ENCODE measurements around the gene UGT1A6.
"Not testable (repeated sequence)": the region's sequence is repeated elsewhere in the genome, so short reads cannot be mapped to it uniquely, and the experiment has no call there.

UGT1A6 gene

GRCh38 chr2:233692648-233693047 is at the start of gene UGT1A6:
UGT1A6 (plus strand) TSS chr2:233692890; CDS start chr2:233693005, 115 bp downstream.
- no peak for DNase-seq (ENCODE audit: low read depth, low spot score)
- peak within 1 kb of the TSS; percentile 80 for H3K27ac ChIP-seq

GRCh38 chr2:233643128-233643527 is 49.6 kb upstream of the UGT1A6 start:
- DNase-seq (ENCODE audit: low read depth, low spot score) = no peak
- H3K27ac ChIP-seq = no peak overlapping the region

- not testable (repeated sequence) for DNase-seq (ENCODE audit: low read depth, low spot score); H3K27ac ChIP-seq
These were observed 46.7 kb upstream of the UGT1A6 start for GRCh38 chr2:233646033-233646432.

- no peak overlapping the region for H3K27ac ChIP-seq
- no peak for DNase-seq (ENCODE audit: low read depth, low spot score)
These were observed 41.7 kb upstream of the UGT1A6 start for GRCh38 chr2:233650981-233651380.

GRCh38 chr2:233651430-233651829 is 41.3 kb upstream of the UGT1A6 start:
- DNase-seq (ENCODE audit: low read depth, low spot score) = no peak
- H3K27ac ChIP-seq = no peak overlapping the region

- H3K27ac ChIP-seq = no peak overlapping the region
- DNase-seq (ENCODE audit: low read depth, low spot score) = no peak
These were observed 38.2 kb upstream of the UGT1A6 start for GRCh38 chr2:233654501-233654900.

GRCh38 chr2:233655043-233655442 is 37.6 kb upstream of the UGT1A6 start:
- no peak for DNase-seq (ENCODE audit: low read depth, low spot score)
- H3K27ac ChIP-seq = no peak overlapping the region

- not testable (repeated sequence) for DNase-seq (ENCODE audit: low read depth, low spot score); H3K27ac ChIP-seq
These were observed 36.7 kb upstream of the UGT1A6 start for GRCh38 chr2:233655943-233656342.

GRCh38 chr2:233656443-233656842 is 36.2 kb upstream of the UGT1A6 start:
- no peak overlapping the region for H3K27ac ChIP-seq
- DNase-seq (ENCODE audit: low read depth, low spot score) = no peak

- no peak for DNase-seq (ENCODE audit: low read depth, low spot score)
- H3K27ac ChIP-seq = no peak overlapping the region
These were observed 34.1 kb upstream of the UGT1A6 start for GRCh38 chr2:233658610-233659009.

- H3K27ac ChIP-seq = no peak overlapping the region
- no peak for DNase-seq (ENCODE audit: low read depth, low spot score)
These were observed 28.8 kb upstream of the UGT1A6 start for GRCh38 chr2:233663911-233664310.

- H3K27ac ChIP-seq = no peak overlapping the region
- DNase-seq (ENCODE audit: low read depth, low spot score) = no peak
These were observed 24.0 kb upstream of the UGT1A6 start for GRCh38 chr2:233668605-233669260.

GRCh38 chr2:233671290-233672161 is 21.2 kb upstream of the UGT1A6 start, which contains the start of gene UGT1A9:
UGT1A9 (plus strand) TSS chr2:233671898; CDS start chr2:233671935, 37 bp downstream.
- no peak within 1 kb of the TSS for H3K27ac ChIP-seq

GRCh38 chr2:233672886-233673285 is 19.8 kb upstream of the UGT1A6 start:
- no peak overlapping the region for H3K27ac ChIP-seq
- DNase-seq (ENCODE audit: low read depth, low spot score) = no peak

More at GRCh38 chr2:233671290-233672161, 21.2 kb upstream of the UGT1A6 start, which contains the start of gene UGT1A9:
- DNase-seq (ENCODE audit: low read depth, low spot score) = no peak

GRCh38 chr2:233673896-233674295 is 18.8 kb upstream of the UGT1A6 start:
- no peak for DNase-seq (ENCODE audit: low read depth, low spot score)
- no peak overlapping the region for H3K27ac ChIP-seq

- no peak overlapping the region for H3K27ac ChIP-seq
- no peak for DNase-seq (ENCODE audit: low read depth, low spot score)
These were observed 18.4 kb upstream of the UGT1A6 start for GRCh38 chr2:233674314-233674713.

GRCh38 chr2:233674995-233675394 is 17.7 kb upstream of the UGT1A6 start:
- no peak for DNase-seq (ENCODE audit: low read depth, low spot score)
- no peak overlapping the region for H3K27ac ChIP-seq

GRCh38 chr2:233676046-233676445 is 16.6 kb upstream of the UGT1A6 start:
- H3K27ac ChIP-seq = no peak overlapping the region
- no peak for DNase-seq (ENCODE audit: low read depth, low spot score)

- H3K27ac ChIP-seq = no peak overlapping the region
- no peak for DNase-seq (ENCODE audit: low read depth, low spot score)
These were observed 13.5 kb upstream of the UGT1A6 start for GRCh38 chr2:233679196-233679595.

GRCh38 chr2:233680361-233681045 is 12.2 kb upstream of the UGT1A6 start:
- no peak for DNase-seq (ENCODE audit: low read depth, low spot score)
- no peak overlapping the region for H3K27ac ChIP-seq

All from epithelial cell of prostate (primary cell).